ENCODE data around the gene NUAK2.

GRCh38 chr1:205269711-205270110 is 51.8 kb downstream of the NUAK2 start:
- TF ChIP-seq CTCF (IDR thresholded peaks at IDR 0.05; ENCODE audit: low read length), result no peak
- TF ChIP-seq EZH2 (IDR thresholded peaks at IDR 0.05; ENCODE audit: borderline replicate concordance, low read length), result no peak

Data from OCI-LY1 (cell line).